KMS-11 (cell line): ENCODE data around the gene NCAPG.

Experiments used
- H2AFZ ChIP-seq: fragments of 200-600 bp; sonication (generic); 2 replicates; pipeline ENCODE4 v1.6.1; 2016; ENCODE audit warnings: antibody characterized with exemption, mixed run types, low read depth
- H3K27ac ChIP-seq: fragments of 200-600 bp; sonication (generic); 2 replicates; pipeline ENCODE4 v1.6.1; 2016; ENCODE audit warnings: mild to moderate bottlenecking, mixed run types
- H3K27me3 ChIP-seq: fragments of 200-600 bp; sonication (generic); 2 replicates; pipeline ENCODE4 v1.6.1; 2017; ENCODE audit warnings: mild to moderate bottlenecking, low read depth, mixed run types, moderate library complexity; ENCODE audit not compliant: insufficient read depth
- H3K36me3 ChIP-seq: fragments of 200-600 bp; sonication (generic); 2 replicates; pipeline ENCODE4 v1.6.1; 2017; ENCODE audit warnings: mild to moderate bottlenecking, mixed run types; ENCODE audit not compliant: insufficient read depth
- H3K4me1 ChIP-seq: fragments of 200-600 bp; sonication (generic); 2 replicates; pipeline ENCODE4 v1.6.1; 2016; ENCODE audit warnings: mild to moderate bottlenecking, low read depth, mixed run types; ENCODE audit not compliant: poor library complexity, severe bottlenecking
- H3K4me2 ChIP-seq: fragments of 200-600 bp; sonication (generic); 2 replicates; pipeline ENCODE4 v1.7.0; 2016; ENCODE audit warnings: mild to moderate bottlenecking, mixed run types
- H3K4me3 ChIP-seq: fragments of 200-600 bp; sonication (generic); IDR thresholded peaks from 2 replicates; pipeline ENCODE4 v1.6.1; 2017; ENCODE audit warnings: low read depth, low read length, mixed read lengths; ENCODE audit not compliant: insufficient read depth
- H3K79me2 ChIP-seq: fragments of 200-600 bp; sonication (generic); 2 replicates; pipeline ENCODE4 v1.6.1; 2016; ENCODE audit warnings: low read depth, mixed run types; ENCODE audit not compliant: insufficient read depth
- H3K9ac ChIP-seq: fragments of 200-600 bp; sonication (generic); 2 replicates; pipeline ENCODE4 v1.6.1; 2016; ENCODE audit warnings: mild to moderate bottlenecking, mixed run types
- H4K20me1 ChIP-seq: fragments of 200-600 bp; sonication (generic); 2 replicates; pipeline ENCODE4 v1.6.1; 2016; ENCODE audit warnings: mild to moderate bottlenecking, mixed run types; ENCODE audit not compliant: insufficient read depth
- TF ChIP-seq, protein P1 (sequence below): fragments of 200-600 bp; sonication (generic); conservative IDR thresholded peaks from 2 replicates; pipeline ENCODE4 v1.6.1; 2017; ENCODE audit warnings: low read depth, mild to moderate bottlenecking, antibody characterized with exemption, low read length, moderate library complexity, mixed read lengths

NCAPG gene

DNA sequence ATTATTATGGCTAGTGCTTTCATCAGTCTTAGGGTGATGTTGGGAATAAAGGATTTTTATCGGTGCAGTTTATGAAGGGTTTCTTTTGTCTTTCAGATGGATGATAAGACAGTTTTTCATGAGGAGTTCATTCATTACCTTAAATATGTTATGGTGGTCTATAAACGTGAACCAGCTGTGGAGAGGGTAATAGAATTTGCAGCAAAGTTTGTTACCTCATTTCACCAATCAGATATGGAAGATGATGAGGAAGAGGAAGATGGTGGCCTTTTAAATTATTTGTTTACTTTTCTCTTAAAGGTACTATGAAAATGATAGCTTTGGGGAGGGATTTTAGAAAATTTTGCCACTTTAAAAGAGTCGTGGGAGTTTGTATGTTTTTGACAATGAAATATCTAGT, 1.3 kb downstream of the NCAPG start:
- TF ChIP-seq, protein P1, sequence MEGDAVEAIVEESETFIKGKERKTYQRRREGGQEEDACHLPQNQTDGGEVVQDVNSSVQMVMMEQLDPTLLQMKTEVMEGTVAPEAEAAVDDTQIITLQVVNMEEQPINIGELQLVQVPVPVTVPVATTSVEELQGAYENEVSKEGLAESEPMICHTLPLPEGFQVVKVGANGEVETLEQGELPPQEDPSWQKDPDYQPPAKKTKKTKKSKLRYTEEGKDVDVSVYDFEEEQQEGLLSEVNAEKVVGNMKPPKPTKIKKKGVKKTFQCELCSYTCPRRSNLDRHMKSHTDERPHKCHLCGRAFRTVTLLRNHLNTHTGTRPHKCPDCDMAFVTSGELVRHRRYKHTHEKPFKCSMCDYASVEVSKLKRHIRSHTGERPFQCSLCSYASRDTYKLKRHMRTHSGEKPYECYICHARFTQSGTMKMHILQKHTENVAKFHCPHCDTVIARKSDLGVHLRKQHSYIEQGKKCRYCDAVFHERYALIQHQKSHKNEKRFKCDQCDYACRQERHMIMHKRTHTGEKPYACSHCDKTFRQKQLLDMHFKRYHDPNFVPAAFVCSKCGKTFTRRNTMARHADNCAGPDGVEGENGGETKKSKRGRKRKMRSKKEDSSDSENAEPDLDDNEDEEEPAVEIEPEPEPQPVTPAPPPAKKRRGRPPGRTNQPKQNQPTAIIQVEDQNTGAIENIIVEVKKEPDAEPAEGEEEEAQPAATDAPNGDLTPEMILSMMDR, result no peak
- Histone ChIP-seq H3K4me3 (no peak overlapping the region), H3K27me3 (no peaks in the 10 kb centered on the region), H3K4me1 (peaks cover 35% of the 10 kb centered on the region), H3K36me3 (no peaks in the 10 kb centered on the region; the same call in 1 of the 2 replicates), H3K4me2 (peak overlapping the region; percentile 64), H3K79me2 (peaks cover 87% of the 10 kb centered on the region), H3K27ac (peak overlapping the region; percentile 94; the same call in 1 of the 2 replicates), H3K9ac (peak overlapping the region; percentile 90; the same call in 1 of the 2 replicates), H4K20me1 (peaks cover 6% of the 10 kb centered on the region; the same call in 1 of the 2 replicates), H2AFZ (no peak overlapping the region)

DNA sequence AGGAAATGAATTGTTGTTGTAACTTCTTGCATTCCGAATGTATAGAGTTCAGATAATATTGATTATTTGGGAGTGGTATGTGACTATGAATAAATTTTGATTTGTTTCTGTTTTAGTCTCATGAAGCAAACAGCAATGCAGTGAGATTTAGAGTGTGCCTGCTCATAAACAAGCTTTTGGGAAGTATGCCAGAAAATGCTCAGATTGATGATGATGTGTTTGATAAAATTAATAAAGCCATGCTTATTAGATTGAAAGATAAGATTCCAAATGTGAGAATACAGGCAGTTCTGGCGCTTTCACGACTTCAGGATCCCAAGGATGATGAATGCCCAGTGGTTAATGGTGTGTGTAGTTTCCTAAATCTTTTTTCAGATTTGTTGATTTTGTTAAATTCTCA, 2.0 kb downstream of the NCAPG start:
- no peaks in the 10 kb centered on the region; the same call in 1 of the 2 replicates for H3K36me3 ChIP-seq
- H3K9ac ChIP-seq, result peak overlapping the region; percentile 90; the same call in 1 of the 2 replicates
- H3K4me3 ChIP-seq, result no peak overlapping the region
- peaks cover 4% of the 10 kb centered on the region; the same call in 1 of the 2 replicates for H4K20me1 ChIP-seq
- H2AFZ ChIP-seq, result no peak overlapping the region
- H3K4me2 ChIP-seq, result peak overlapping the region; percentile 64
- peaks cover 83% of the 10 kb centered on the region for H3K79me2 ChIP-seq
- H3K4me1 ChIP-seq, result peaks cover 28% of the 10 kb centered on the region
- TF ChIP-seq, protein P1, result no peak
- no peaks in the 10 kb centered on the region for H3K27me3 ChIP-seq
- H3K27ac ChIP-seq, result no peak overlapping the region

DNA sequence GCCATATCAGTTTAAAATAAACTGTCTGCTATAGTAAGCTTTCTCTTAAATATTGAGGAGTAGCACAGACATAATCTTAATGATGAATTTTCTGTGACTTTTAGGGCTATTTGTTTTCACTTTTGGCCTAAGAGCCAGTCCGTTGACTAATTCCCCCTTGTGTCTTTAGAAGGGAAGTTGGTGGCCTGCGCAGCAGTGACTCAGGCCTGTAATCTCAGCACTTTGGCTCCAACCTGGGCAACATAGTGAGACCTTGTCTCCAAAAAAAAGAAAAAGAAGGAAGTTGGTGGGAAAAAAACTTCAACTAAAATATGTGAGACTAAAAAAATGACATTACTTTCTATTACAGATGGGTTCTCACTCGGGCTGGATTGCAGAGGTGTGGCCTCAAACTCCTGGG, 3.4 kb downstream of the NCAPG start:
- TF ChIP-seq, protein P1, result no peak
- Histone ChIP-seq H3K79me2 (peaks cover 82% of the 10 kb centered on the region), H3K27ac (no peak overlapping the region), H3K27me3 (no peaks in the 10 kb centered on the region), H2AFZ (no peak overlapping the region), H3K4me1 (peaks cover 22% of the 10 kb centered on the region), H3K4me2 (no peak overlapping the region), H3K9ac (no peak overlapping the region), H4K20me1 (no peaks in the 10 kb centered on the region), H3K4me3 (no peak overlapping the region), H3K36me3 (no peaks in the 10 kb centered on the region; the same call in 1 of the 2 replicates)

DNA sequence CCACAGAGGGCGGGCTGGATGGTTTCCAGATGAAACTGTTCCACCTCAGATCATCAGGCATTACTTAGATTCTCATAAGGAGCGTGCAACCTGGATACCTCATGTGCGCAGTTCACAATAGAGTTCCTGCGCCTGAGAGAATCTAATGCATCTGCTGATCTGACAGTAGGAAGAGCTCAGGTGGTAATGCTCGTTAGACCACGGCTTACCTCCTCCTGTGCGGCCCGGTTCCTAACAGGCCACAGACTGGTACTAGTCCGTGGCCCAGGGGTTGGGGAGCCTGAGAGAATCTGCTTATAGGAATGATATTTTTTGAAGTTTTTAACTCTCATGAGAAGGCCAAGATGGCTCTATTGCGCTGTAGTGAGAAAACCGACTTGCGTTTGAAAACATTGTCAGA, 5.4 kb downstream of the NCAPG start:
- Histone ChIP-seq H3K36me3 (no peaks in the 10 kb centered on the region; the same call in 1 of the 2 replicates), H3K79me2 (peaks cover 68% of the 10 kb centered on the region), H3K4me2 (no peak overlapping the region), H4K20me1 (no peaks in the 10 kb centered on the region), H3K4me1 (peaks cover 22% of the 10 kb centered on the region), H2AFZ (no peak overlapping the region), H3K9ac (no peak overlapping the region), H3K4me3 (no peak overlapping the region), H3K27ac (no peak overlapping the region), H3K27me3 (no peaks in the 10 kb centered on the region)
- TF ChIP-seq, protein P1, result no peak
